Measurements from ENCODE around the gene WRAP73. TPM values are rescaled to one million over a fixed set of nuclear protein-coding genes. Genes with fewer than 3 reads are reported as not detected.

Gene WRAP73
- polyA plus RNA-seq, 2 of the 4 experiments (the other 2 are of a cell fraction) = 15.4 to 16.1 TPM

DNA sequence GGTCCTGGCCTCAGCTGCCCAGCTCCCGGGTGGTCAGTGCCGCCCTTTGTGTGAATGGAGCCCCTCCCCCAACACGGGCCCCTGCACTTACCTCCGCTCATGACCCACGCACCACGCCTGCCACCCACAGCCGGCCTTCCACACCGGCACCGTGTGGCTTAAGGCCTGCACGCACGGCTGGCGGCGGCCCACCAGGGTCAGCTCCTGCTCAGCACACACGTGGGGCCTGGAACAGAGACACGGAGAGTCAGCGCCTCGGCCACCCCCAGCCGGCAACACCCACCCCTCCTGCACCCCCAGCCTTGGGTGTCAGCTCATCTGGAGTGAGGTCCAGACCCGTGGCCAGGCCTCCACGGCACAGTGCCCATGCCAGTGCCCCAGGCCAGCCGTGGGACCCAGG lies 47.5 kb downstream of the WRAP73 start (continued):
- TF ChIP-seq NPAS2 (CRISPR knock-in tag; IDR thresholded peaks at IDR 0.05; ENCODE audit: borderline replicate concordance) (no peak), POLR2A (IDR thresholded peaks at IDR 0.05; ENCODE audit: low read length) (no peak), HOXB13 (CRISPR knock-in tag; IDR thresholded peaks at IDR 0.05; ENCODE audit: low read depth) (no peak), TP53 (CRISPR knock-in tag; IDR thresholded peaks at IDR 0.05) (no peak), SMC3 (IDR thresholded peaks at IDR 0.05) (no peak)
- TF ChIP-seq, protein P1, sequence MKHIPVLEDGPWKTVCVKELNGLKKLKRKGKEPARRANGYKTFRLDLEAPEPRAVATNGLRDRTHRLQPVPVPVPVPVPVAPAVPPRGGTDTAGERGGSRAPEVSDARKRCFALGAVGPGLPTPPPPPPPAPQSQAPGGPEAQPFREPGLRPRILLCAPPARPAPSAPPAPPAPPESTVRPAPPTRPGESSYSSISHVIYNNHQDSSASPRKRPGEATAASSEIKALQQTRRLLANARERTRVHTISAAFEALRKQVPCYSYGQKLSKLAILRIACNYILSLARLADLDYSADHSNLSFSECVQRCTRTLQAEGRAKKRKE (CRISPR knock-in tag; IDR thresholded peaks at IDR 0.05; ENCODE audit: low read depth) = no peak
- TF ChIP-seq, protein P2, sequence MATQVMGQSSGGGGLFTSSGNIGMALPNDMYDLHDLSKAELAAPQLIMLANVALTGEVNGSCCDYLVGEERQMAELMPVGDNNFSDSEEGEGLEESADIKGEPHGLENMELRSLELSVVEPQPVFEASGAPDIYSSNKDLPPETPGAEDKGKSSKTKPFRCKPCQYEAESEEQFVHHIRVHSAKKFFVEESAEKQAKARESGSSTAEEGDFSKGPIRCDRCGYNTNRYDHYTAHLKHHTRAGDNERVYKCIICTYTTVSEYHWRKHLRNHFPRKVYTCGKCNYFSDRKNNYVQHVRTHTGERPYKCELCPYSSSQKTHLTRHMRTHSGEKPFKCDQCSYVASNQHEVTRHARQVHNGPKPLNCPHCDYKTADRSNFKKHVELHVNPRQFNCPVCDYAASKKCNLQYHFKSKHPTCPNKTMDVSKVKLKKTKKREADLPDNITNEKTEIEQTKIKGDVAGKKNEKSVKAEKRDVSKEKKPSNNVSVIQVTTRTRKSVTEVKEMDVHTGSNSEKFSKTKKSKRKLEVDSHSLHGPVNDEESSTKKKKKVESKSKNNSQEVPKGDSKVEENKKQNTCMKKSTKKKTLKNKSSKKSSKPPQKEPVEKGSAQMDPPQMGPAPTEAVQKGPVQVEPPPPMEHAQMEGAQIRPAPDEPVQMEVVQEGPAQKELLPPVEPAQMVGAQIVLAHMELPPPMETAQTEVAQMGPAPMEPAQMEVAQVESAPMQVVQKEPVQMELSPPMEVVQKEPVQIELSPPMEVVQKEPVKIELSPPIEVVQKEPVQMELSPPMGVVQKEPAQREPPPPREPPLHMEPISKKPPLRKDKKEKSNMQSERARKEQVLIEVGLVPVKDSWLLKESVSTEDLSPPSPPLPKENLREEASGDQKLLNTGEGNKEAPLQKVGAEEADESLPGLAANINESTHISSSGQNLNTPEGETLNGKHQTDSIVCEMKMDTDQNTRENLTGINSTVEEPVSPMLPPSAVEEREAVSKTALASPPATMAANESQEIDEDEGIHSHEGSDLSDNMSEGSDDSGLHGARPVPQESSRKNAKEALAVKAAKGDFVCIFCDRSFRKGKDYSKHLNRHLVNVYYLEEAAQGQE (IDR thresholded peaks at IDR 0.05) = no peak

DNA sequence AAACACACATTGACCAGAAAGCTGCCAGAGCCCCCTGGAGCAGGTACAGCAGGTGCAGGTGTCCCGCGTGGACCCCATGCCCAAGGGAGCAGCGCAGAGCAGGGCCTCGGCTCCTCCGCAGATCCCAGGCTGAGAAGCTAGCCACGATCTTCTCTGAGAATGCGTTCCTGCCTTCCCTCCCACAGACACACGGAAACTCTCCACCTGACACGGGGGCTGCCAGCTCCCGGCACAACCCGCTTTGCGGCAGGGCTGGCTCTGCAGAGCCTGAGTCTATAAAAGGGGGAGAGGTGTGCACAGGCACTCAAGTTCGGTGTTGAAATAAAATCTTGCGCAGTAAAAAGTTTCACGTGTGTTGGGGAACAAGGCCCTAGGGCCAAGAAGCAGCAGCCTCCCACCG lies 48.2 kb downstream of the WRAP73 start:
- no peak for FAIRE-seq
- H3K9me3 ChIP-seq = no peaks in the 10 kb centered on the region
- ChIA-PET POLR2A (no interaction called here), CTCF (interaction anchor here (1.2 to 1.8 kb wide), 3 partner anchors 13 to 17 kb away, joined by 5 read pairs; no protein-coding TSS in a partner anchor)
- DNase-seq (ENCODE audit: low read depth in 1 of 2, low spot score in 1 of 2) = no peak
- TF ChIP-seq, protein P3, sequence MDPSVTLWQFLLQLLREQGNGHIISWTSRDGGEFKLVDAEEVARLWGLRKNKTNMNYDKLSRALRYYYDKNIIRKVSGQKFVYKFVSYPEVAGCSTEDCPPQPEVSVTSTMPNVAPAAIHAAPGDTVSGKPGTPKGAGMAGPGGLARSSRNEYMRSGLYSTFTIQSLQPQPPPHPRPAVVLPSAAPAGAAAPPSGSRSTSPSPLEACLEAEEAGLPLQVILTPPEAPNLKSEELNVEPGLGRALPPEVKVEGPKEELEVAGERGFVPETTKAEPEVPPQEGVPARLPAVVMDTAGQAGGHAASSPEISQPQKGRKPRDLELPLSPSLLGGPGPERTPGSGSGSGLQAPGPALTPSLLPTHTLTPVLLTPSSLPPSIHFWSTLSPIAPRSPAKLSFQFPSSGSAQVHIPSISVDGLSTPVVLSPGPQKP (IDR thresholded peaks at IDR 0.05; ENCODE audit: low read depth, low read length) = no peak
- no peak for TF ChIP-seq NPAS2 (CRISPR knock-in tag; IDR thresholded peaks at IDR 0.05; ENCODE audit: borderline replicate concordance)
- no peak for TF ChIP-seq FOSL2 (IDR thresholded peaks at IDR 0.05)
- TF ChIP-seq FOSL2 (CRISPR knock-in tag; IDR thresholded peaks at IDR 0.05) = no peak
- no peak for TF ChIP-seq CHD2 (IDR thresholded peaks at IDR 0.05; ENCODE audit: low read length, partially characterized antibody)
- no peak for TF ChIP-seq EHMT2 (IDR thresholded peaks at IDR 0.05; ENCODE audit: low read depth)
- no peak for TF ChIP-seq SREBF2 (IDR thresholded peaks at IDR 0.05)
- no peak for TF ChIP-seq MYC (IDR thresholded peaks at IDR 0.05; ENCODE audit: borderline replicate concordance, low read length)
- TF ChIP-seq SMC3 (IDR thresholded peaks at IDR 0.05) = no peak
- TF ChIP-seq HEYL (CRISPR knock-in tag; IDR thresholded peaks at IDR 0.05) = no peak
- TF ChIP-seq, protein P4, sequence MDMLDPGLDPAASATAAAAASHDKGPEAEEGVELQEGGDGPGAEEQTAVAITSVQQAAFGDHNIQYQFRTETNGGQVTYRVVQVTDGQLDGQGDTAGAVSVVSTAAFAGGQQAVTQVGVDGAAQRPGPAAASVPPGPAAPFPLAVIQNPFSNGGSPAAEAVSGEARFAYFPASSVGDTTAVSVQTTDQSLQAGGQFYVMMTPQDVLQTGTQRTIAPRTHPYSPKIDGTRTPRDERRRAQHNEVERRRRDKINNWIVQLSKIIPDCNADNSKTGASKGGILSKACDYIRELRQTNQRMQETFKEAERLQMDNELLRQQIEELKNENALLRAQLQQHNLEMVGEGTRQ (IDR thresholded peaks at IDR 0.05) = no peak
- no peak for TF ChIP-seq RFX5 (IDR thresholded peaks at IDR 0.05)
- TF ChIP-seq TP53 (CRISPR knock-in tag; IDR thresholded peaks at IDR 0.05) = no peak
- no peak for TF ChIP-seq ZC3H11A (IDR thresholded peaks at IDR 0.05)
- TF ChIP-seq, protein P5, sequence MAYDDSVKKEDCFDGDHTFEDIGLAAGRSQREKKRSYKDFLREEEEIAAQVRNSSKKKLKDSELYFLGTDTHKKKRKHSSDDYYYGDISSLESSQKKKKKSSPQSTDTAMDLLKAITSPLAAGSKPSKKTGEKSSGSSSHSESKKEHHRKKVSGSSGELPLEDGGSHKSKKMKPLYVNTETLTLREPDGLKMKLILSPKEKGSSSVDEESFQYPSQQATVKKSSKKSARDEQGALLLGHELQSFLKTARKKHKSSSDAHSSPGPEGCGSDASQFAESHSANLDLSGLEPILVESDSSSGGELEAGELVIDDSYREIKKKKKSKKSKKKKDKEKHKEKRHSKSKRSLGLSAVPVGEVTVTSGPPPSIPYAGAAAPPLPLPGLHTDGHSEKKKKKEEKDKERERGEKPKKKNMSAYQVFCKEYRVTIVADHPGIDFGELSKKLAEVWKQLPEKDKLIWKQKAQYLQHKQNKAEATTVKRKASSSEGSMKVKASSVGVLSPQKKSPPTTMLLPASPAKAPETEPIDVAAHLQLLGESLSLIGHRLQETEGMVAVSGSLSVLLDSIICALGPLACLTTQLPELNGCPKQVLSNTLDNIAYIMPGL (CRISPR knock-in tag; IDR thresholded peaks at IDR 0.05; ENCODE audit: borderline replicate concordance) = no peak
- no peak for TF ChIP-seq HOXB5 (CRISPR knock-in tag; IDR thresholded peaks at IDR 0.05)
- TF ChIP-seq JUNB (IDR thresholded peaks at IDR 0.05) = no peak
- no peak for TF ChIP-seq KDM5A (IDR thresholded peaks at IDR 0.05)
- no peak for TF ChIP-seq CEBPB (IDR thresholded peaks at IDR 0.05)
- H3K27ac ChIP-seq = no peak overlapping the region
- H3K4me3 ChIP-seq = no peak overlapping the region
- no peak for ATAC-seq
- 79% methylated on average over 14 of the region's 16 CpGs for WGBS (ENCODE audit: missing lambda C conversion rate)
- no peak overlapping the region for H3K4me2 ChIP-seq
- H3K4me1 ChIP-seq = no peaks in the 10 kb centered on the region
